ENCODE results near the gene TTLL11.

GRCh38 chr9:122099271-122099869, 6.3 kb upstream of the TTLL11 start:
- TF ChIP-seq POLR2A (IDR thresholded peaks at IDR 0.05) (no peak), CTCF (IDR thresholded peaks at IDR 0.05) (peak; percentile 80 to 88 (median 82)), POLR2AphosphoS5 (IDR thresholded peaks at IDR 0.05) (no peak)

All from prostate gland (tissue), 2 donors.